Loucy (cell line): ENCODE data around the gene FYB2.

ENCODE experiments used
- EZH2phosphoT487 ChIP-seq: fragments of 200-600 bp; IDR thresholded peaks from 2 replicates; pipeline ENCODE4 v1.6.1; 2018; ENCODE audit warnings: antibody characterized with exemption, mild to moderate bottlenecking, moderate library complexity, borderline replicate concordance
- TF ChIP-seq, protein P1 (sequence below): fragments of 200-600 bp; sonication (generic); conservative IDR thresholded peaks from 2 replicates; pipeline ENCODE4 v1.5.1; 2014; ENCODE audit warnings: mild to moderate bottlenecking, antibody characterized with exemption, low read length

DNA sequence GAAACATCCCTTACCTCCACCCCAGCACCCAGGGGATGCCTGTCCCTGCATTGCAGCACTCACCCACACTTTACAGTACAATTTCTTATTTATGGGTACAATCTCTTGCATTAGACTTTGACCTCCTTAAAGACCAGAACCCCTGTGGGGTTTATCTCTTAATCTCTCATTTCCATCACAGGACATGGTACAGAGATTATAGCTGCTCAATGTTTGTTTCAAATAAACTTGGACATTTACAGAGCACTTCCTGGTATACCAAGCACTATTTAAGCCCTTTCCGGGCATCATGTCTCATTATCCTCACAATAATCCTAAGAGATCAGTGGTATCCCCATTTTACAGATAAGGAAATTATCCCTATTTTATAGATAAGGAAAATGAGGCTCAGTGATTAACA, 31.9 kb downstream of the FYB2 start:
- TF ChIP-seq, protein P1, sequence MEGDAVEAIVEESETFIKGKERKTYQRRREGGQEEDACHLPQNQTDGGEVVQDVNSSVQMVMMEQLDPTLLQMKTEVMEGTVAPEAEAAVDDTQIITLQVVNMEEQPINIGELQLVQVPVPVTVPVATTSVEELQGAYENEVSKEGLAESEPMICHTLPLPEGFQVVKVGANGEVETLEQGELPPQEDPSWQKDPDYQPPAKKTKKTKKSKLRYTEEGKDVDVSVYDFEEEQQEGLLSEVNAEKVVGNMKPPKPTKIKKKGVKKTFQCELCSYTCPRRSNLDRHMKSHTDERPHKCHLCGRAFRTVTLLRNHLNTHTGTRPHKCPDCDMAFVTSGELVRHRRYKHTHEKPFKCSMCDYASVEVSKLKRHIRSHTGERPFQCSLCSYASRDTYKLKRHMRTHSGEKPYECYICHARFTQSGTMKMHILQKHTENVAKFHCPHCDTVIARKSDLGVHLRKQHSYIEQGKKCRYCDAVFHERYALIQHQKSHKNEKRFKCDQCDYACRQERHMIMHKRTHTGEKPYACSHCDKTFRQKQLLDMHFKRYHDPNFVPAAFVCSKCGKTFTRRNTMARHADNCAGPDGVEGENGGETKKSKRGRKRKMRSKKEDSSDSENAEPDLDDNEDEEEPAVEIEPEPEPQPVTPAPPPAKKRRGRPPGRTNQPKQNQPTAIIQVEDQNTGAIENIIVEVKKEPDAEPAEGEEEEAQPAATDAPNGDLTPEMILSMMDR: no peak
- no peak for TF ChIP-seq EZH2phosphoT487
